HepG2 (cell line): ENCODE measurements around the gene BSN. TPM values are rescaled to one million over a fixed set of nuclear protein-coding genes. Genes with fewer than 3 reads are reported as not detected.

Experiments
- ATF7 ChIP-seq, 2 experiments: fragments of 450-650 bp in 1 of 2; sonication (generic) in 1 of 2; formaldehyde crosslinking in 1 of 2; IDR thresholded peaks; 2 replicates each; pipeline versions ENCODE4 v1.4.0 to v1.6.1; 2016 to 2020; ENCODE audit warnings: antibody characterized with exemption in 1 of 2, mild to moderate bottlenecking in 1 of 2, missing genetic modification reagents in 1 of 2
- CERS6 ChIP-seq: sonication (generic); formaldehyde crosslinking; IDR thresholded peaks from 2 replicates; pipeline ENCODE4 v1.5.0; 2020; ENCODE audit warnings: missing genetic modification reagents
- GATAD2A ChIP-seq: IDR thresholded peaks from 2 replicates; pipeline ENCODE4 v1.6.1; 2016
- HMG20B ChIP-seq: conservative IDR thresholded peaks from 2 replicates; pipeline ENCODE4 v1.6.1; 2016; ENCODE audit warnings: missing genetic modification reagents, missing compliant biosample characterization
- KMT2B ChIP-seq: IDR thresholded peaks from 2 replicates; pipeline ENCODE4 v1.6.1; 2016; ENCODE audit warnings: missing genetic modification reagents, missing compliant biosample characterization
- MAFK ChIP-seq, 2 experiments: IDR thresholded peaks in 1 of 2; conservative IDR thresholded peaks in 1 of 2; 2 replicates each; pipeline ENCODE4 v1.6.1; 2011; ENCODE audit warnings: improper control_type of control experiment in 2 of 2, low read length in 2 of 2
- RBM39 ChIP-seq: fragments of 200-400 bp; formaldehyde crosslinking; IDR thresholded peaks from one replicate; pipeline ENCODE4 v1.6.1; 2018; ENCODE audit warnings: antibody characterized with exemption, mild to moderate bottlenecking, low read depth, low read length; ENCODE audit not compliant: poor library complexity, severe bottlenecking
- SP2 ChIP-seq: sonication (generic); formaldehyde crosslinking; IDR thresholded peaks from 2 replicates; pipeline ENCODE4 v1.5.1; 2020; ENCODE audit warnings: mild to moderate bottlenecking, missing genetic modification reagents
- TCF7 ChIP-seq: sonication (generic); IDR thresholded peaks from 2 replicates; pipeline ENCODE4 v1.6.1; 2016; ENCODE audit warnings: antibody characterized with exemption, low read depth
- TSC22D2 ChIP-seq: sonication (generic); formaldehyde crosslinking; IDR thresholded peaks from 2 replicates; pipeline ENCODE4 v1.5.1; 2020; ENCODE audit warnings: missing genetic modification reagents, mild to moderate bottlenecking, borderline replicate concordance
- U2AF1 ChIP-seq: fragments of 200-400 bp; formaldehyde crosslinking; optimal IDR thresholded peaks from 2 replicates; pipeline ENCODE3; 2017; ENCODE audit warnings: mild to moderate bottlenecking, low read depth, low read length
- ZBTB34 ChIP-seq: sonication (generic); formaldehyde crosslinking; IDR thresholded peaks from 2 replicates; pipeline ENCODE4 v1.8.0; 2022; ENCODE audit warnings: mild to moderate bottlenecking, missing genetic modification reagents
- ZBTB43 ChIP-seq: sonication (generic); formaldehyde crosslinking; conservative IDR thresholded peaks from 2 replicates; pipeline ENCODE4 v1.4.0; 2020; ENCODE audit warnings: missing genetic modification reagents
- ZBTB46 ChIP-seq: sonication (generic); formaldehyde crosslinking; IDR thresholded peaks from 2 replicates; pipeline ENCODE4 v1.4.0; 2020; ENCODE audit warnings: mild to moderate bottlenecking, missing genetic modification reagents, borderline replicate concordance
- ZNF224 ChIP-seq: sonication (generic); formaldehyde crosslinking; IDR thresholded peaks from 2 replicates; pipeline ENCODE4 v1.5.0; 2020; ENCODE audit warnings: mild to moderate bottlenecking, missing genetic modification reagents
- ZNF574 ChIP-seq: sonication (generic); formaldehyde crosslinking; IDR thresholded peaks from 2 replicates; pipeline ENCODE4 v1.4.0; 2020; ENCODE audit warnings: missing genetic modification reagents
- ZNF576 ChIP-seq: sonication (generic); formaldehyde crosslinking; IDR thresholded peaks from 2 replicates; pipeline ENCODE4 v1.4.0; 2020; ENCODE audit warnings: mild to moderate bottlenecking, missing genetic modification reagents
- ZNF639 ChIP-seq: conservative IDR thresholded peaks from 2 replicates; pipeline ENCODE4 v1.6.1; 2018; ENCODE audit warnings: missing genetic modification reagents
- polyA plus RNA-seq, 8 experiments: library from polyadenylated mRNA; depleted of rRNA in 3 of 8; stranded (reverse) in 7 of 8; unstranded in 1 of 8; fragments of >200 nt; fragmentation: Illumina TruSeq in 4 of 8; extraction: Trizol in 4 of 8; gene quantifications; 2 replicates each; pipeline versions ENCODE4 v1.2.1 to v1.2.3, GENCODE V29; 2011 to 2016; ENCODE audit warnings: low read depth in 4 of 8, missing spikeins in 1 of 8, mixed read lengths in 1 of 8; ENCODE audit not compliant: insufficient read depth in 1 of 8
- total RNA-seq, 5 experiments: library from RNA; depleted of rRNA; stranded (reverse); fragments of >200 nt; fragmentation: Illumina TruSeq; extraction: Trizol; gene quantifications; 2 replicates each; pipeline ENCODE4 v1.2.3, GENCODE V29; 2016; ENCODE audit warnings: low read depth in 1 of 5

BSN gene
- total and polyA plus RNA-seq, 2 of the 13 experiments (the other 11 are each of a cell fraction or from before 2014, with no cell fraction given), result 0.42 to 0.86 TPM

- TF ChIP-seq ZBTB46 (CRISPR knock-in tag) (0 out of 2 replicates have a peak, but pooled peaks have one; percentile 42), ZNF574 (CRISPR knock-in tag) (peak; percentile 87), TCF7 (no peak), ZBTB34 (CRISPR knock-in tag) (no peak), HMG20B (CRISPR knock-in tag) (no peak), KMT2B (CRISPR knock-in tag) (peak; percentile 89), MAFK (conservative IDR thresholded peaks at IDR 0.05 in 1 of 2, IDR thresholded peaks at IDR 0.05 in 1 of 2; ENCODE audit: low read length in 2 of 2) (no peak), ATF7 (IDR thresholded peaks at IDR 0.05) (no peak), ATF7 (CRISPR knock-in tag; IDR thresholded peaks at IDR 0.05) (0 out of 2 replicates have a peak, but pooled peaks have one; percentile 22), ZNF224 (CRISPR knock-in tag) (0 out of 2 replicates have a peak, but pooled peaks have one; percentile 59), ZNF576 (CRISPR knock-in tag) (no peak), GATAD2A (CRISPR knock-in tag) (peak; percentile 59), TSC22D2 (CRISPR knock-in tag) (no peak; the same call in 1 of the 2 replicates), ZNF639 (CRISPR knock-in tag) (no peak), RBM39 (no peak), ZBTB43 (CRISPR knock-in tag) (no peak), U2AF1 (no peak), SP2 (CRISPR knock-in tag) (peak; percentile 48; the same call in 1 of the 2 replicates), CERS6 (CRISPR knock-in tag) (no peak)
Measured at GRCh38 chr3:49689046-49689907, 135.0 kb downstream of the BSN start, which contains the start of the genes MST1 and RNF123 (continued).
